Kidney (tissue), 14 donors: ENCODE measurements around the gene POLR3GL. TPM values are rescaled to one million over a fixed set of nuclear protein-coding genes. Genes with fewer than 3 reads are reported as not detected.

ENCODE experiments used
- DNase-seq, 5 donors: peaks; one replicate each; pipeline ENCODE4 v3.0.0-alpha.2; 2013 to 2020
- FAIRE-seq: peaks from 2 replicates; lab custom pipeline; 2012; peaks lifted over from hg19 to GRCh38; lab: Jason Lieb, UNC
- H3K27ac ChIP-seq, 2 donors: one replicate each; pipeline ENCODE4 v1.7.0; 2013; ENCODE audit warnings: low read depth in 2 of 2, low read length in 2 of 2, inconsistent platforms in 1 of 2
- H3K27me3 ChIP-seq: one replicate; pipeline ENCODE4 v1.7.1; 2013; ENCODE audit warnings: low read length, inconsistent platforms; ENCODE audit not compliant: control insufficient read depth, insufficient read depth
- H3K36me3 ChIP-seq, 3 donors: one replicate each; pipeline versions ENCODE4 v1.7.0 to v1.7.1; 2013; ENCODE audit warnings: low read length in 3 of 3, control low read depth in 1 of 3, inconsistent platforms in 1 of 3; ENCODE audit not compliant: insufficient read depth in 3 of 3, control insufficient read depth in 2 of 3
- H3K4me1 ChIP-seq, 3 donors: one replicate each; pipeline versions ENCODE4 v1.7.0 to v1.7.1; 2013; ENCODE audit warnings: low read length in 3 of 3, inconsistent platforms in 1 of 3, low read depth in 1 of 3; ENCODE audit not compliant: control insufficient read depth in 2 of 3, insufficient read depth in 2 of 3
- H3K4me3 ChIP-seq, 3 donors: one replicate each; pipeline versions ENCODE4 v1.7.0 to v1.8.1; 2013; ENCODE audit warnings: low read length in 3 of 3, control low read depth in 1 of 3, inconsistent platforms in 1 of 3
- H3K9ac ChIP-seq, 3 donors: one replicate each; pipeline versions ENCODE4 v1.7.0 to v1.7.1; 2013; ENCODE audit warnings: low read length in 3 of 3, control low read depth in 1 of 3, inconsistent platforms in 1 of 3
- H3K9me3 ChIP-seq, 3 donors: one replicate each; pipeline versions ENCODE4 v1.7.0 to v1.7.1; 2013; ENCODE audit warnings: low read length in 3 of 3, control low read depth in 1 of 3, inconsistent platforms in 1 of 3; ENCODE audit not compliant: control insufficient read depth in 2 of 3, insufficient read depth in 1 of 3
- intact Hi-C: fragments of 100-400 bp; cut with DNase I; formaldehyde crosslinking; loops from one replicate; pipeline ENCODE4 v1.11.1; 2022
- polyA plus RNA-seq: library from polyadenylated mRNA; stranded (reverse); fragments of 350-450 nt; fragmentation: Illumina TruSeq; extraction: RNeasy Lipid Tissue Mini Kit (QIAGEN cat#74804); gene quantifications from one replicate; pipeline ENCODE4 v1.2.3, GENCODE V29; 2014; ENCODE audit warnings: low read depth, low replicate concordance; ENCODE audit not compliant: insufficient read depth
- total RNA-seq: library from RNA; stranded (reverse); fragmentation: NEBNext Ultra II Directional; extraction: Animal tissue kit (Norgen Biotek cat#: 25700); gene quantifications from one replicate; pipeline ENCODE4 v1.2.1, GENCODE V29; 2021
- TF ChIP-seq, protein P1 (sequence below): IDR thresholded peaks from 3 replicates; pipeline ENCODE4 v1.5.1; 2012; ENCODE audit warnings: mild to moderate bottlenecking, moderate library complexity, borderline replicate concordance; ENCODE audit not compliant: insufficient read depth; ENCODE audit errors: extremely low read depth
- donor health status: control.
- donor health status: control.
- donor health status: control.
- donor health status: control.
- donor health status: control.
- donor health status: DM: yes; HTN: yes; CAD: no.
- donor health status: Normal renal cell carcinoma (clear cell type).

Gene POLR3GL
- total and polyA plus RNA-seq, 2 donors from 2014 or later: 19.0 to 45.6 TPM

DNA sequence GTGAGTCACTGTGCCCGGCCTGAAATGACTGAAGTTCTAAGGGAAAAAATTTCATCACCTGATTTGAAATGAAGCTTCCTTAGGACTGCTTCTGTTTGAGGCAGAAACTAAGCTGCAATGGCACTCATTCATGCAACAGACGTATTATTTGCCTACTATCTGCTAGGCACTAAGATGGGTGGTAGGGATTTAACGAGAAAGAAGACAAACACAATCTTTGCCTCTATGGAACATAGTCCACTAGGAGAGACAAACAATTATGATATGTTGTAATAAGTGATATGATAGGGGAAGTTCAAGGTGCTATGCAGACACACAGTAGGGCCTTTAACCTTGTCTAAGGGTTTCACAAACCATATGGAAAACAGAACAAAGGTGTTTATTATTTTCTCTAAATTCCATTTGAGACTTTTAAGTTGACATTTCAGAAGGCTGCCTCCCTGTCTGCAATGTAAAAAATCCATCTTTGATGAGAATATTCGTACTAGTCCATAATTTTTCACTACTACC is 18.0 kb upstream of the POLR3GL start:
- Histone ChIP-seq H3K9ac (no peak overlapping the region), H3K9me3 (no peaks in the 10 kb centered on the region), H3K27me3 (no peaks in the 10 kb centered on the region), H3K4me1 (no peaks in the 10 kb centered on the region), H3K27ac (no peak overlapping the region), H3K36me3 (peaks cover 0 to 3% (median 0%) of the 10 kb centered on the region in 3 donors), H3K4me3 (no peak overlapping the region)
- DNase-seq (no peak), FAIRE-seq (no peak)
- TF ChIP-seq, protein P1, sequence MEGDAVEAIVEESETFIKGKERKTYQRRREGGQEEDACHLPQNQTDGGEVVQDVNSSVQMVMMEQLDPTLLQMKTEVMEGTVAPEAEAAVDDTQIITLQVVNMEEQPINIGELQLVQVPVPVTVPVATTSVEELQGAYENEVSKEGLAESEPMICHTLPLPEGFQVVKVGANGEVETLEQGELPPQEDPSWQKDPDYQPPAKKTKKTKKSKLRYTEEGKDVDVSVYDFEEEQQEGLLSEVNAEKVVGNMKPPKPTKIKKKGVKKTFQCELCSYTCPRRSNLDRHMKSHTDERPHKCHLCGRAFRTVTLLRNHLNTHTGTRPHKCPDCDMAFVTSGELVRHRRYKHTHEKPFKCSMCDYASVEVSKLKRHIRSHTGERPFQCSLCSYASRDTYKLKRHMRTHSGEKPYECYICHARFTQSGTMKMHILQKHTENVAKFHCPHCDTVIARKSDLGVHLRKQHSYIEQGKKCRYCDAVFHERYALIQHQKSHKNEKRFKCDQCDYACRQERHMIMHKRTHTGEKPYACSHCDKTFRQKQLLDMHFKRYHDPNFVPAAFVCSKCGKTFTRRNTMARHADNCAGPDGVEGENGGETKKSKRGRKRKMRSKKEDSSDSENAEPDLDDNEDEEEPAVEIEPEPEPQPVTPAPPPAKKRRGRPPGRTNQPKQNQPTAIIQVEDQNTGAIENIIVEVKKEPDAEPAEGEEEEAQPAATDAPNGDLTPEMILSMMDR: no peak
- intact Hi-C loops: no loop called here

DNA sequence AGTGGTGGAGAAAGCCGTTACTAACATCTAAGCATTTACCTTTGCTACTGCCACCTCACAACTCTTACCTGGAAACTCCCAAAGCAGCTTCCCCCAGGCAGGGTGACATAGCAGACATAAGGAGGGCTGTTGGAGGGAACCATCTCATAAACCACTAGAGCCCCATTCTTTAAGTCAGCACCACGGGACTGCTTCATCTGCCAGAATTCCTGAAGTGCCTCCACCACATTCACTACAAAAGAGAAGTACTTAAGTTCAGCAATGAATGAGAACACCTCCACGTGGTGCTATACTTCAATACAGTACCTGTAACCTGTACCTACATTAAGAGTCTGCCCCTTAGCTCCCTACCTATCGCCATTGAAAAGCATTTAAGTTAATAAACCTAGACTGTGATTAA is 16.9 kb upstream of the POLR3GL start:
- no peaks in the 10 kb centered on the region for H3K36me3 ChIP-seq
- no peak for FAIRE-seq
- H3K4me1 ChIP-seq: no peaks in the 10 kb centered on the region
- H3K9ac ChIP-seq: no peak overlapping the region
- TF ChIP-seq, protein P1: no peak
- H3K4me3 ChIP-seq: no peak overlapping the region
- no peaks in the 10 kb centered on the region for H3K27me3 ChIP-seq
- intact Hi-C loops: no loop called here
- H3K9me3 ChIP-seq: no peaks in the 10 kb centered on the region
- H3K27ac ChIP-seq: no peak overlapping the region
- no peak for DNase-seq

DNA sequence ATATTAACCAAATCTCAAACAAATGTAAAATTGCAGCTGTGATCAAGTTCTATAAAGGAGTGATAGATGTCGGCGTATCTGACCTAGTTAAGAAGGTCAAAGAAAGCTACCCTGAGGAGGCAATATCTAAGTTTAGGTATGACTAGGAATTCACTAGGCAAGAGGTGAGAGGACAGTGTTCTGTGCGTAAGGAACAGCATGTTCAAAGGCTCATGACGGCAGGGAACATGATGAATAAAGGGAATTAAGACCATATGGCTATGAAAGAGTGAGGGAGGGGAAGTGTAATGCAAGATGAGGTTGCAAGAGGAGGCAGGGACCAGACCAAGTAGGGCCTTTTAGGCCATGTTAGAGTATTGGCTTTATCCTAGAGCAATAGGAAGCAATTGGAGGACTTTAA is 15.3 kb upstream of the POLR3GL start:
- H3K4me1 ChIP-seq: no peaks in the 10 kb centered on the region
- TF ChIP-seq, protein P1: no peak
- no peaks in the 10 kb centered on the region for H3K27me3 ChIP-seq
- no peak overlapping the region for H3K27ac ChIP-seq
- H3K9ac ChIP-seq: no peak overlapping the region
- FAIRE-seq (no peak), DNase-seq (no peak)
- no peaks in the 10 kb centered on the region for H3K9me3 ChIP-seq
- H3K36me3 ChIP-seq: no peaks in the 10 kb centered on the region
- no peak overlapping the region for H3K4me3 ChIP-seq
- intact Hi-C loops: no loop called here

DNA sequence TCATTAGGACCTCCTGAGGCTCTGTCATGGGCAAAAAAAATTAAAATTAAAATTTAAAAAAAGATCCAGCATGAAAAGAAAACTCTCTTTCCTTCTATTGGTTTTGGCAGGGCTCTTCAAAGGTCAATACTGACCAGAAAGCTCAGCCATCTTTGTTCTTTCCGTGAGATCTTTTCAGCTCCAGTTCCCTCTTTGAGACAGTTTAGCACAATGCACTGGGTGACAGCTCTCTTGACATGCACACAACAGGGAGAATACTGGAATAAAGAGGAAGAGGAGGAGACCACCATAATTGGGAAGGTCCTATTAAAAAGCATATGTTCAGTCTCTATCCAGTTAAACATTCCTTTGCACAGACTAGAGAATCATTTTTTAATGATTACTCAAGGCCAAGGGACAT is 13.0 kb upstream of the POLR3GL start:
- no peak overlapping the region for H3K4me3 ChIP-seq
- FAIRE-seq (no peak), DNase-seq (no peak)
- no peak overlapping the region for H3K9ac ChIP-seq
- TF ChIP-seq, protein P1: no peak
- no peaks in the 10 kb centered on the region for H3K9me3 ChIP-seq
- intact Hi-C loops: no loop called here
- H3K4me1 ChIP-seq: peaks cover 0 to 5% (median 0%) of the 10 kb centered on the region in 3 donors
- H3K36me3 ChIP-seq: no peaks in the 10 kb centered on the region
- no peak overlapping the region for H3K27ac ChIP-seq
- H3K27me3 ChIP-seq: no peaks in the 10 kb centered on the region
